ENCODE measurements around the gene CYP27B1. TPM values are rescaled to one million over a fixed set of nuclear protein-coding genes. Genes with fewer than 3 reads are reported as not detected.

The CYP27B1 gene
- total RNA-seq, 1 donor from 2014 or later, result 3.8 TPM

GRCh38 chr12:57739387-57739786 lies 27.5 kb downstream of the CYP27B1 start:
- intact Hi-C loops (cut with micrococcal nuclease), result no loop called here

DNA sequence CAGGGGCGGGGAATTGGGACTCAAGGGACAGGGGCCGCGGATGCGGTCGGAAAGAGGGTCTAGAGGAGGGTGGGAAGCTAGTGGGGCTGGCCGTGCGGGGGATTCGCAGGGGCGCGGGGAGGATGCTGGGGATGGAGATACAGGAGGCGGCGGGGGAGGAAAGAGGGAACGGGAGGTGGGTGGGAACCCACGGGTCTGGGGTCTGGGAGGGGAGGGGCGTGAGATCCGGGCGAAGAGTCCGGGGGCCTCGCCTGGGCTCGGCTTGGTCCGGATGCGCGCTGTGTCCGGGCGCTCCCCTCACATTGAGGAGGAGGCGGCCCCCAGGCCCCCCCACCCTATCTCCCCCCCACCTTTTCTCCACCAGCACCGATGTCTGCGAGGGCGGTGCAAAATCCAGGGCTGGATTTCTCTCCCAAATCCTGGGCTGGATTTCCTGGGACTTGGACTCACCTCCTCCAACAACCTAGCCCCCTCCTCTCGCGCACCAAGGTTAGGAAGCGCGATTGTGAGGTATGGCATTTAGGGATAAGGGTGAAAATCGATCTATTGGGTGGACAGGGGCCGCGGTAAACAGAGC lies 28.1 kb downstream of the CYP27B1 start, which contains the start of gene AGAP2:
Gene AGAP2, minus strand, starts transcription at position 82 of the 577 bp plus-strand sequence. CDS start 496 bp downstream, outside the sequence.
- intact Hi-C loops (cut with micrococcal nuclease), result no loop called here

GRCh38 chr12:57737467-57738460 lies 29.1 kb downstream of the CYP27B1 start:
- intact Hi-C loops (cut with micrococcal nuclease), result no loop called here

- intact Hi-C loops (cut with micrococcal nuclease), result no loop called here
These were observed 30.0 kb downstream of the CYP27B1 start for GRCh38 chr12:57736741-57737466.

- intact Hi-C loops (cut with micrococcal nuclease), result no loop called here
These were observed 30.7 kb downstream of the CYP27B1 start for GRCh38 chr12:57735952-57736740.

DNA sequence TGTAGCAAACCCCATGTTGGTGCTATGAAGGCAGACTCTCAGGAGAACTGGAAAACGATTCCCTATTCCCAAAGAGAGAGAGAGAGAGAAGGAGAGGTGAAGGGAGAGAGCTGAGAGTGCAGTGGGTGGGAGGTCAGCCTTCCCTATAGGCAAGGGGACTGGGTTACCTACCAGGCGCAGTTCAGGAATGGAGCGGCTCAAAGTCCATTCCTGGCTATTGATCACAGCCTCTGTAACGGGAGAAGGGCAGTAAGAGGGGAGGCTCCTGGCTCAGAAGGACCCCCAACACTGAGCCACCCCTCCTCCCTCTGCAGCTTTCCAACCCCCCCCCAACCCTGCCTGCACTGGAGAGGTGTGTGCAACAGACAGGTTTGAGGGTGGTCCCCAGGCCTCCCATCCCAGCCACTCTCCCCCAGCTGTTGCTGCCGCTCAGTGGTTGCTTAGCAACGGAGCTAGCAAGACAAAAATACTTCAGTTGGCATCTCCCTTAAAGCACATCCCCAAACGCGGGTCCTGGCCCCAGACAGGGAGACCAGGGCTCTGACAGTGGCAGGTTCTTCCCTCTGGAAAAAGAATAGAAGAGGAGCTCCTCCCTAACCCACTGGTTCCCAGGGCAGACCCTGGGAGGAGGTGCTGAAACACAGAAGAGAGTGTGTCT lies 31.6 kb downstream of the CYP27B1 start:
- intact Hi-C loops (cut with micrococcal nuclease), result no loop called here

- intact Hi-C loops (cut with micrococcal nuclease), result no loop called here
These were observed 32.3 kb downstream of the CYP27B1 start for GRCh38 chr12:57734591-57734990.

DNA sequence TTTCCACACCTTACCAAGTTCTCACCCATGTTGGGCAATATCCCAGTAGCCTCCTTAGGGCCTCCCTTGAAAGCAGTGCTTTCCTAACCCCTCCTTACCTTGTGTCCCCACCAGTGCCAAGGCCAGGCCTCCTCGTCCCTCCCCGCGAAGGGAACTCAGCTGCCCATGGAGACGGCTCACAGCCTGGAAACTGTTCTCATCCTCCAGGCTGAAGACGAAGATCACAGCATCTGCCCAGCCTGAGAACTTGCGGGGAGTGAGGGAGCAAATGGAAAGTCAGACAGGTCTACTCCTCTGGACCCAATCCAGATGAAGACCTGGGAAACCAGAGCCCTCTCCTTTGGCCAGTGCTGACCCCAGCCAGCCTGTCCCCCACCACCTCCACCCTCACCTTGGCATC lies 33.0 kb downstream of the CYP27B1 start:
- intact Hi-C loops (cut with micrococcal nuclease), result no loop called here

GRCh38 chr12:57732726-57733593 lies 33.9 kb downstream of the CYP27B1 start:
- intact Hi-C loops (cut with micrococcal nuclease), result no loop called here

GRCh38 chr12:57732270-57732669 lies 34.6 kb downstream of the CYP27B1 start:
- intact Hi-C loops (cut with micrococcal nuclease), result no loop called here

GRCh38 chr12:57731411-57732080 lies 35.3 kb downstream of the CYP27B1 start:
- intact Hi-C loops (cut with micrococcal nuclease), result no loop called here

DNA sequence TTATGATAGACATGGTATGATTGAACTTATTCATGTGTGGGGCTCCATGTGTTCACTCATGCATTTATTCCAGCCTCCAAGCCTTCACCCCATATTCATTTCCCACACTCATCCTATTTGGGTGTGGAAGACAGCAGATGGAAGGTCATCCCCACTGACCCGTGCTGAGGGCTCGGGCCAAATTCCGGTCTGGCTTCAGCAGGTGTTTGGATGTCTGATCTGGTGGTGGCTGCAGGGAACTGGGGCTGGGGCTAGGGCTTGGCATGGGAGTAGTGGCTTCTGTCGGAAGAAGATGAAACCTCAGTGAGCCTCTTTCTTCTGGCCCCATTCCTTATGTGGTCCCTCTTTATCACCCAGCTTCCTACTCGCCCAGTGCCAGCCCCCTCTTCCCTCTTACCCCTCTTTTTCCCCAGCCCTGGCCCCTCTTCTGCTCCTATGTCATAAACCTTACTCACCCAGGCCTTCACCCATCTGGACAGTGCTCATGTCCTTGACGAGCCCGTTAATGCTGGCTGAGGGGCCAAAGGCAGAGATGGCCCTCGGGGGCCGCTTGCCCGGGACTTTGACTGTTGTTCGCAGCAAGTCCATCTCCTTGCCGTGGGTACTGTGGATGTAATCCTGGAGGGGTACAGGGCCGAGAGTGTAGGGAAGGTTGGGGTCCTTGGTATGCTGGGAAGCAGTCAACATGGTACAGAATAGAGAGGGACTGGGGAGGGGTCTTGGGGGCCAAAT lies 36.4 kb downstream of the CYP27B1 start:
- intact Hi-C loops (cut with micrococcal nuclease), result no loop called here

DNA sequence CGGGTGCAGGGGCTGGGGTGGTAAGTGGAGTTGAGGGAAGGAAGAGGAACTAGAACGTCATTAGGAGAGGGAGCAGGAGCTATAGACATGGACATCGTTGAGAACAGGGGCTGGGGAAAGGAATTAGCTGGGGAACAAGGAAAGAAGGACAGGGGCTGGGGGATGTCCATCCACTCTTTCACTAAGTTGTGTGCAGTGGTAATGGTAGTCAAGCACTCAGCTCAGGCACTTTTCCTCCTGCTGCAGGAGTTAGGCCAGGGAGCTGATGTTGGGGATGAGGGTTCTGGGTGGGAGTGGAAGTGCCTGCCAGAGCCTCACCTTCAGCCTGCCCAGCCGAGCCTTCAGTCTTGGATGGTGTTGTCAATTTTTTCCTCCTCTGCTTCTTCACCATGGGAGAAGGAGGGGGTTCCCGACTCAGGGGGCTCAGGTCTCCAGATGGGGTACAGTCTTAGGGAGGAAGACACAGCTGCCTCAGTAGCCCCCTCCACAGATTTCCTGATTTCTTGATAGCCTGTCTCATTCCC lies 37.5 kb downstream of the CYP27B1 start:
- intact Hi-C loops (cut with micrococcal nuclease), result no loop called here

GRCh38 chr12:57727758-57728395 lies 39.0 kb downstream of the CYP27B1 start:
- intact Hi-C loops (cut with micrococcal nuclease), result no loop called here

DNA sequence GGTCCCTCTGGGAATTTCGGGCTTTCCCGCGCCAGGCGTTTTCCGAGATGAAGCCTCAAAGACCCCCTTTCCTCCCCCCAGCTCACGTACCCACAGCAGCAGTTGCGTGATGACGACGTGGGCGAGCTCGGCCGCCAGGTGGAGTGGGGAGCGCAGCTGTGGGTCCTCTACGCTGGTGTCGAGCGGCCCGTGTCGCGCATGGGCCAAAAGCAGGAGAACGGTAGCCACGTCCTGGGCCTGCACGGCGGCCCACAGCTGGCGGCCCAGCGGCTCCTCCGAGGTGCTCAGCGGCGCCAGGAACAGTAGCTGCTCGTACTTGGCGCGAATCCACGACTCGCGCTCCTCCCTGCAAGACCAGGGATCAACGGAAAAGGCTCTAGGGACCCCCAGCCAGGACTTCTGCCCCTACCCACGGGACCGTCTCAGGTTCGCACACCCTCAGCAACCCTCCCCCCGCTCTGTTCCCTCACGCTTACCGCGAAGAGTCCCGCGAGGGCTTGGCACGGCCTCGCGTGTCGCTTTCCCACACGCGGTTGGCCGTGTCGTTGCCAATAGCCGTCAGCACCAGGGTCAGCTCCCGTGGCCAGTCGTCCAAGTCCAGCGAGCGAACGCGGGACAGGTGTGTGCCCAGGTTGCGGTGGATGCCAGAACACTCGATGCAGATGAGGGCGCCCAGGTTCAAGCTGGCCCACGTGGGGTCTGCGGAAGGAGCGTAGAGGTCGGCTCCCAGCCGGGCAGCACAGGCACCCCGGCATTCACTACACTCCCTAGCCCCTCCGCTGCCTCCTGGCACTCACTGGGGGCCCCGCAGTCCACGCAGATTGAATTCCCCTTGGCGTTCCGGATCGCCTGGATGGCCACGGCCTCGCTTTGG lies 39.8 kb downstream of the CYP27B1 start:
- intact Hi-C loops (cut with micrococcal nuclease), result no loop called here

DNA sequence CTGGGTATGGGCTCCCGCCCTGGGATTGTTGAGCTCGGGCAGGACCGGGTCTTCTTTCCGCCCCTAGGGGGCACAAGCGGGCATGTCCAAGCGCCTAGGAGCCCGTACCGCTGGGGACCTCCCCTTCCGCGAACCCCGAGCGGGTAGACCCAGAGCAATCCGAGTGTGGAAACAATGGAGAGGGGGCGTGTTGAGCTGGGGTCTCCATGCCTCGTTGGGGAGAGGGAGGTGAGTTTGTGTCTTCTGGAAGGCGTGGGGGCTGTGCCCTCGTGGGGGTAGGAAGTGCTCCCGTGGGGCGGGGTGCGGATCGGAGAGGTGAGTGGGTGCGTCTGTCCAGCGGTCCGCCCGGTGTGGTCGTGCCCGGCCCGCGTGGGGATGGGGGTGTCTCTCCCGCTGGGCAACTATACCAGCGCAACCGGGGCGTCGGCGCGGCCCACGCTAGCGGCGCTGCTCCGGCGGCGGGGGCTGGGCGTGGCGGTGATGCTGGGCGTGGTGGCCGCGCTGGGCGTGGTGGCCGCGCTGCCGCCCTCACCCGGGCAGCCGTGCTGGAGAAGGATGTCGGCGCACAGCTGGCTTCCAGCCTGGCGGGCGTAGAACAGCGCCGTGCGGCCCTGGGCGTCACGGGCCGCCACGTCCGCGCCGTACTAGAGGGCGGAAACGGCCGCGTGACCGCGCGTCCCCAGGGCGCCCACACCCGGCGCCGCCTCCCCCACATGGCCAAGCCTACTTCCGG lies 40.6 kb downstream of the CYP27B1 start:
- intact Hi-C loops (cut with micrococcal nuclease), result no loop called here

Data from T-helper 1 cell treated with Interleukin-12 subunit alpha and Interleukin-12 subunit beta and Interleukin-4 antibody, amounts not matched to agents 30 ng/mL and 1 ng/mL, for 36 hours (primary cell).